WTC11 (cell line): ENCODE results near the gene PLEKHG7. TPM values are rescaled to one million over a fixed set of nuclear protein-coding genes. Genes with fewer than 3 reads are reported as not detected.
A peak's percentile ranks its signal among the peaks of the same experiment; 100 is the strongest.
"Not testable (repeated sequence)": the region's sequence is repeated elsewhere in the genome, so short reads cannot be mapped to it uniquely, and the experiment has no call there.

ENCODE experiments used
- ATAC-seq: fragments of 200-7000 bp; cut with Tn5 transposase; 2 replicates; pipeline ENCODE4 v1.10.0; 2021; ENCODE audit warnings: mild to moderate bottlenecking, moderate library complexity
- Bru-seq: library from RNA; stranded (reverse); fragments of 400-500 nt; gene quantifications from one replicate; lab custom pipeline; 2021; lab: Mats Ljungman, UMichigan
- CTCF ChIA-PET: fragments of 300-600 bp; sonication (Branson Sonifier 250); formaldehyde crosslinking; loops from one replicate; lab custom pipeline; 2021; ENCODE audit warnings: antibody characterized with exemption; lab: Charles Lee
- POLR2A ChIA-PET: fragments of 350-600 bp; sonication (Branson Sonifier 250); formaldehyde crosslinking; loops from one replicate; lab custom pipeline; 2021; ENCODE audit warnings: antibody characterized with exemption; lab: Charles Lee
- DNase-seq: peaks from one replicate; pipeline ENCODE4 v3.0.0; 2021; ENCODE audit warnings: low spot score
- H3K27ac Mint-ChIP-seq: 2 replicates; pipeline ENCODE4 v1.8.0; 2021; ENCODE audit warnings: mixed read lengths
- H3K27me3 Mint-ChIP-seq: 2 replicates; pipeline ENCODE4 v1.8.0; 2021; ENCODE audit warnings: low read depth, mild to moderate bottlenecking, moderate library complexity, mixed read lengths
- H3K36me3 Mint-ChIP-seq: 2 replicates; pipeline ENCODE4 v1.8.0; 2021; ENCODE audit warnings: mixed read lengths
- H3K4me1 Mint-ChIP-seq: 2 replicates; pipeline ENCODE4 v1.8.0; 2022; ENCODE audit warnings: mixed read lengths
- H3K4me3 Mint-ChIP-seq: 2 replicates; pipeline ENCODE4 v1.8.0; 2021; ENCODE audit warnings: mild to moderate bottlenecking, moderate library complexity, mixed read lengths
- H3K9me3 Mint-ChIP-seq: 2 replicates; pipeline ENCODE4 v1.8.0; 2021; ENCODE audit warnings: mixed read lengths
- AR ChIP-seq: fragments of 250-450 bp; sonication (Bioruptor Pico); IDR thresholded peaks from 2 replicates; pipeline ENCODE4 v1.9.0; 2021; ENCODE audit warnings: mild to moderate bottlenecking
- ATF3 ChIP-seq: sonication (generic); formaldehyde crosslinking; conservative IDR thresholded peaks from 2 replicates; pipeline ENCODE4 v1.8.1; 2022; ENCODE audit warnings: mild to moderate bottlenecking, missing genetic modification reagents
- E2F1 ChIP-seq: sonication (generic); formaldehyde crosslinking; IDR thresholded peaks from 2 replicates; pipeline ENCODE4 v1.8.0; 2022; ENCODE audit warnings: mild to moderate bottlenecking, missing genetic modification reagents
- E2F5 ChIP-seq: sonication (generic); formaldehyde crosslinking; IDR thresholded peaks from 2 replicates; pipeline ENCODE4 v1.8.1; 2022; ENCODE audit warnings: mild to moderate bottlenecking, moderate library complexity, missing genetic modification reagents
- ELF4 ChIP-seq: sonication (generic); formaldehyde crosslinking; IDR thresholded peaks from 2 replicates; pipeline ENCODE4 v1.8.1; 2022; ENCODE audit warnings: low read depth, mild to moderate bottlenecking, moderate library complexity, missing genetic modification reagents
- FOXK1 ChIP-seq: sonication (generic); formaldehyde crosslinking; IDR thresholded peaks from 2 replicates; pipeline ENCODE4 v1.8.0; 2022; ENCODE audit warnings: mild to moderate bottlenecking, moderate library complexity, missing genetic modification reagents
- MYBL2 ChIP-seq: sonication (generic); formaldehyde crosslinking; IDR thresholded peaks from 2 replicates; pipeline ENCODE4 v1.8.1; 2023; ENCODE audit warnings: mild to moderate bottlenecking, moderate library complexity, missing genetic modification reagents
- NFE2L1 ChIP-seq: sonication (generic); formaldehyde crosslinking; IDR thresholded peaks from 2 replicates; pipeline ENCODE4 v1.8.1; 2023; ENCODE audit warnings: missing genetic modification reagents
- TCF7 ChIP-seq: sonication (generic); formaldehyde crosslinking; IDR thresholded peaks from 2 replicates; pipeline ENCODE4 v1.8.0; 2022; ENCODE audit warnings: mild to moderate bottlenecking, low read depth, missing genetic modification reagents, moderate library complexity
- ZNF396 ChIP-seq: fragments of 250-450 bp; sonication (Bioruptor Pico); IDR thresholded peaks from 2 replicates; pipeline ENCODE4 v1.8.0; 2021; ENCODE audit warnings: mild to moderate bottlenecking, moderate library complexity, borderline replicate concordance
- ZNF423 ChIP-seq: fragments of 250-450 bp; sonication (Bioruptor Pico); IDR thresholded peaks from 2 replicates; pipeline ENCODE4 v2.1.2; 2022; ENCODE audit warnings: mild to moderate bottlenecking, moderate library complexity
- ZNF512 ChIP-seq: sonication (generic); formaldehyde crosslinking; IDR thresholded peaks from 2 replicates; pipeline ENCODE4 v1.8.1; 2022; ENCODE audit warnings: missing genetic modification reagents, borderline replicate concordance
- ZNF532 ChIP-seq: fragments of 250-450 bp; sonication (Bioruptor Pico); IDR thresholded peaks from 2 replicates; pipeline ENCODE4 v1.9.0; 2021; ENCODE audit warnings: mild to moderate bottlenecking, borderline replicate concordance
- long read RNA-seq, 3 experiments: library from RNA in 1 of 3; library from capped mRNA in 1 of 3; library from polyadenylated mRNA in 1 of 3; unstranded in 2 of 3; stranded (forward) in 1 of 3; transcript quantifications; one replicate each; pipeline ENCODE4 v2.0.0, GENCODE V29; 2021
- total RNA-seq: library from RNA; stranded (reverse); gene quantifications from 3 replicates; pipeline ENCODE4 v1.2.3, GENCODE V29; 2021
- TF ChIP-seq, protein P1 (sequence below): fragments of 250-450 bp; sonication (Bioruptor Pico); IDR thresholded peaks from 2 replicates; pipeline ENCODE4 v1.8.0; 2021; ENCODE audit warnings: mild to moderate bottlenecking
- TF ChIP-seq, protein P2 (sequence below): sonication (generic); formaldehyde crosslinking; IDR thresholded peaks from 2 replicates; pipeline ENCODE4 v1.8.1; 2022; ENCODE audit warnings: low read depth, missing genetic modification reagents, borderline replicate concordance

Gene PLEKHG7
- not detected in 3 replicates for total RNA-seq
- Bru-seq, nascent RNA = percentile 2 among the genes with signal in this experiment
- long read RNA-seq, experiment 1 = 0 reads
- long read RNA-seq, experiment 2 = 0 reads
- long read RNA-seq, experiment 3 = 0 reads

GRCh38 chr12:92702754-92703679 is at the start of gene PLEKHG7:
TSS of gene PLEKHG7 (plus strand) at chr12:92702989. CDS start at chr12:92706632, 3,643 bp downstream.
- H3K27ac Mint-ChIP-seq = no peak within 1 kb of the TSS
- H3K4me3 Mint-ChIP-seq = no peak within 1 kb of the TSS
- H3K4me1 Mint-ChIP-seq = peaks cover 20% of the 10 kb centered on the region
- POLR2A ChIA-PET = no interaction called here
- DNase-seq (no peak), ATAC-seq (no peak)
- TF ChIP-seq E2F5 (CRISPR knock-in tag) (no peak), ZNF396 (no peak), ZNF512 (no peak), TCF7 (no peak)
- TF ChIP-seq, protein P1, sequence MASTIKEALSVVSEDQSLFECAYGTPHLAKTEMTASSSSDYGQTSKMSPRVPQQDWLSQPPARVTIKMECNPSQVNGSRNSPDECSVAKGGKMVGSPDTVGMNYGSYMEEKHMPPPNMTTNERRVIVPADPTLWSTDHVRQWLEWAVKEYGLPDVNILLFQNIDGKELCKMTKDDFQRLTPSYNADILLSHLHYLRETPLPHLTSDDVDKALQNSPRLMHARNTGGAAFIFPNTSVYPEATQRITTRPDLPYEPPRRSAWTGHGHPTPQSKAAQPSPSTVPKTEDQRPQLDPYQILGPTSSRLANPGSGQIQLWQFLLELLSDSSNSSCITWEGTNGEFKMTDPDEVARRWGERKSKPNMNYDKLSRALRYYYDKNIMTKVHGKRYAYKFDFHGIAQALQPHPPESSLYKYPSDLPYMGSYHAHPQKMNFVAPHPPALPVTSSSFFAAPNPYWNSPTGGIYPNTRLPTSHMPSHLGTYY (CRISPR knock-in tag) = no peak
- CTCF ChIA-PET = interaction anchor here (2.1 kb wide), 1 partner anchor 14 kb away, joined by 7 read pairs; no protein-coding TSS in a partner anchor
- H3K27me3 Mint-ChIP-seq = no peaks in the 10 kb centered on the region
- peaks cover 8% of the 10 kb centered on the region for H3K9me3 Mint-ChIP-seq
- H3K36me3 Mint-ChIP-seq = peaks cover 2% of the 10 kb centered on the region; the same call in 1 of the 2 replicates

GRCh38 chr12:92654256-92654655 is 48.5 kb upstream of the PLEKHG7 start:
- DNase-seq, H3K9me3 Mint-ChIP-seq, CTCF ChIA-PET, H3K27me3 Mint-ChIP-seq, H3K27ac Mint-ChIP-seq, ATAC-seq, H3K36me3 Mint-ChIP-seq, H3K4me3 Mint-ChIP-seq, POLR2A ChIA-PET: not testable (repeated sequence)
- H3K4me1 Mint-ChIP-seq = peaks cover 12% of the 10 kb centered on the region

GRCh38 chr12:92654929-92655328 is 47.9 kb upstream of the PLEKHG7 start:
- POLR2A ChIA-PET = interaction anchor here (1.1 kb wide), 1 partner anchor 509 kb away, joined by 4 read pairs; the partner anchor contains the start of gene BTG1
- no peak overlapping the region for H3K4me3 Mint-ChIP-seq
- no peak for TF ChIP-seq E2F1 (CRISPR knock-in tag)
- TF ChIP-seq ZNF423 (CRISPR knock-in tag) = no peak
- TF ChIP-seq FOXK1 (CRISPR knock-in tag) = no peak
- no peak for TF ChIP-seq NFE2L1 (CRISPR knock-in tag)
- TF ChIP-seq ATF3 (CRISPR knock-in tag) = no peak
- no peak for TF ChIP-seq ELF4 (CRISPR knock-in tag)
- TF ChIP-seq MYBL2 (CRISPR knock-in tag) = no peak
- TF ChIP-seq, protein P2, sequence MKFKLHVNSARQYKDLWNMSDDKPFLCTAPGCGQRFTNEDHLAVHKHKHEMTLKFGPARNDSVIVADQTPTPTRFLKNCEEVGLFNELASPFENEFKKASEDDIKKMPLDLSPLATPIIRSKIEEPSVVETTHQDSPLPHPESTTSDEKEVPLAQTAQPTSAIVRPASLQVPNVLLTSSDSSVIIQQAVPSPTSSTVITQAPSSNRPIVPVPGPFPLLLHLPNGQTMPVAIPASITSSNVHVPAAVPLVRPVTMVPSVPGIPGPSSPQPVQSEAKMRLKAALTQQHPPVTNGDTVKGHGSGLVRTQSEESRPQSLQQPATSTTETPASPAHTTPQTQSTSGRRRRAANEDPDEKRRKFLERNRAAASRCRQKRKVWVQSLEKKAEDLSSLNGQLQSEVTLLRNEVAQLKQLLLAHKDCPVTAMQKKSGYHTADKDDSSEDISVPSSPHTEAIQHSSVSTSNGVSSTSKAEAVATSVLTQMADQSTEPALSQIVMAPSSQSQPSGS (CRISPR knock-in tag) = no peak
- no peak for TF ChIP-seq ZNF532
- no peak for TF ChIP-seq AR

More at GRCh38 chr12:92654929-92655328, 47.9 kb upstream of the PLEKHG7 start:
- peaks cover 5% of the 10 kb centered on the region for H3K4me1 Mint-ChIP-seq
- H3K9me3 Mint-ChIP-seq = no peaks in the 10 kb centered on the region
- no peak for DNase-seq
- H3K27ac Mint-ChIP-seq = no peak overlapping the region
- ATAC-seq = no peak
- CTCF ChIA-PET = no interaction called here
- no peaks in the 10 kb centered on the region for H3K36me3 Mint-ChIP-seq
- H3K27me3 Mint-ChIP-seq = no peaks in the 10 kb centered on the region
